ENCODE data around the gene CYP27B1. TPM values are rescaled to one million over a fixed set of nuclear protein-coding genes. Genes with fewer than 3 reads are reported as not detected.

The CYP27B1 gene
- total RNA-seq, 1 experiment from 2014 or later, result 0.07 TPM

DNA sequence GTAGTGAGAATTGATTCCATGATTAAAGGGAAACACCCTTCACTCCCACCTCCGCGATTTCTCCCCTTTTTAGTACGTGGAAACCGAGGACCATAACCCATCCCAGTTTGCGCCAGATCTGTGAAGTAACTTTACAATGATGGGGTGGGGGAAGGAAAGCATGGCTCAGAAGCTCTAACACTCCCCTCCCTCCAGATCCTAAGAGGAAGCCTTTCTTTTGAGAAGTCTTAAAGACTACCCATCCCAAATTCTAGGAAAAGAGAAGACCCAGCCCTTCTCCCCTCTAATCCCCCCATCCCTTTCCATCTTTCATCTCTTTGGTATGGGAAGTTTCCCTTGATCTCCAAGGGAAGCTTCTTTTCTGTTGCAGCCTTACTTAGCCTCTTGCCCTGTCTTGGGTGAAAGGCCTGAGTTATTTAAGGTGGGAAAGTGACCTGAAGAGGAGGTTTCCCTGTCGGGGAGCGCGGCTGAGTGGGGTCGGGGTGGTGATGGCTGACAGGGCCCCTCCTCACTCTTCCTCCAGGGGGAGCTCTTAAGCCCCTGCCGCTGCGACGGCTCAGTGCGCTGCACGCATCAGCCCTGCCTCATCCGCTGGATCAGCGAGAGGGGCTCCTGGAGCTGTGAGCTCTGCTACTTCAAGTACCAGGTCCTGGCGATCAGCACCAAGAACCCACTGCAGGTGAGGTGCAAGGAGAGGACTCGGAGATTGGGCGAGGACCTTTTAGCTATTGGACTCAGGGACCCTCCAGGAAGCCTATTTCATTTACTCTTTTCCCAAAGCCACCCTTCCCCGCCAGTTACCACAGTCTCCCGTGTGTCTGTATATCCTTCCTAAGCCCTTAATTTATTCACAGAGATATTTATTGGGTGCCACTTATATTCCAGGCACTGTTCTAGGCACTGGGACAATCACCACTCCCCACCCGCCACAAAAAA is 10.2 kb downstream of the CYP27B1 start:
- DNase-seq (ENCODE audit: low read depth), result no peak
- in situ Hi-C loops (cut with HindIII; ENCODE audit: low pct_unique_long_range_greater_than_20kb, low sequenced_read_pairs), result no loop called here

DNA sequence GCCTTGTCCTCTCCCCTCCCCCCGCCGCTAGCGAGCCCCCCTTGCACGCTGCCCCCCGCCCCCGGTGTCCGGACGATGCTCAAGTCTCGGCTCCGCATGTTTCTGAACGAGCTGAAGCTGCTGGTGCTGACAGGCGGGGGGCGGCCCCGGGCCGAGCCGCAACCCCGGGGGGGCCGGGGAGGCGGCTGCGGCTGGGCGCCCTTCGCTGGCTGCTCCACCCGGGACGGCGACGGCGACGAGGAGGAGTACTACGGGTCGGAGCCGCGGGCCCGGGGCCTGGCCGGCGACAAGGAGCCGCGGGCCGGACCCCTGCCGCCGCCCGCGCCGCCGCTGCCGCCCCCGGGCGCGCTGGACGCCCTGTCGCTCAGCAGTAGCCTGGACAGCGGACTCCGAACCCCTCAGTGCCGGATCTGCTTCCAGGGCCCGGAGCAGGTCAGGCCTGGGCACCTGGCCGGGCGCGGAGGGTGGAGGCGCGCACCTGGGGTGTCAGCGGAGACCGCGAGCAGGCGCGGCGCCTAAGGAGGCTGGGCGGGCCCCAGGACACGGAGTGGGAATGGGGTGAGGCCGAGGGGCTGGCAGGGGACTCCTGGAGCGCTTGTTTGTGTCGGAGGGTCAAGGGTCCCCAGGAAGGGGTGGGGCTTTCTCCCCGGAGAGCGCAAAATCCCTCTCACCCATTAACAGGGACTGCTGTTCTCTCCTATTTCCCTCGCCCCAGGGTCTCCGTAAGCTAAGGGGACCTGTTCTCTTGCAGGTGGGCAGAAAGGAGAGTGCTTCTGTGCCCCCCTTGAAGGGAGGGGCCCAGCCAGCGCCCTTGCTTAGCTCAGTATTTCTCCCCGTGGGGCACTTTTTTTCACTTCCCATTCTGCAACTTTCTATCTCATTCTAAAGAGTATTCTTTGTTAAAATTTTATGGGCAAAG is 11.2 kb downstream of the CYP27B1 start:
- no peak for DNase-seq (ENCODE audit: low read depth)
- in situ Hi-C loops (cut with HindIII; ENCODE audit: low pct_unique_long_range_greater_than_20kb, low sequenced_read_pairs), result no loop called here

DNA sequence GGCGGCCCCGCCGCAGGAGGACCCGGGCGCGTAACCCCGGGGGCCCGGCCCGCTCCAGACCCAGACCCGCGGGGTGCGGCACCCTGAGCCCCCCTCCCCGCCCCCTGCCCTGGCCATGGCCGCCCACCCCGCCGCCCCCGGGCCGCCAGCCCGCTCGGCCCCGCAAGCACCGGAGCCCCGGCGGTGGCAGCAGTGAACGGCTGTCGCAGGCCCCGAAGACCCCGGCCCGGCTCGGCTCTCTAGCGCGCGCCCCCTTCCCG is 11.8 kb downstream of the CYP27B1 start:
- in situ Hi-C loops (cut with HindIII; ENCODE audit: low pct_unique_long_range_greater_than_20kb, low sequenced_read_pairs), result no loop called here
- DNase-seq (ENCODE audit: low read depth), result no peak

DNA sequence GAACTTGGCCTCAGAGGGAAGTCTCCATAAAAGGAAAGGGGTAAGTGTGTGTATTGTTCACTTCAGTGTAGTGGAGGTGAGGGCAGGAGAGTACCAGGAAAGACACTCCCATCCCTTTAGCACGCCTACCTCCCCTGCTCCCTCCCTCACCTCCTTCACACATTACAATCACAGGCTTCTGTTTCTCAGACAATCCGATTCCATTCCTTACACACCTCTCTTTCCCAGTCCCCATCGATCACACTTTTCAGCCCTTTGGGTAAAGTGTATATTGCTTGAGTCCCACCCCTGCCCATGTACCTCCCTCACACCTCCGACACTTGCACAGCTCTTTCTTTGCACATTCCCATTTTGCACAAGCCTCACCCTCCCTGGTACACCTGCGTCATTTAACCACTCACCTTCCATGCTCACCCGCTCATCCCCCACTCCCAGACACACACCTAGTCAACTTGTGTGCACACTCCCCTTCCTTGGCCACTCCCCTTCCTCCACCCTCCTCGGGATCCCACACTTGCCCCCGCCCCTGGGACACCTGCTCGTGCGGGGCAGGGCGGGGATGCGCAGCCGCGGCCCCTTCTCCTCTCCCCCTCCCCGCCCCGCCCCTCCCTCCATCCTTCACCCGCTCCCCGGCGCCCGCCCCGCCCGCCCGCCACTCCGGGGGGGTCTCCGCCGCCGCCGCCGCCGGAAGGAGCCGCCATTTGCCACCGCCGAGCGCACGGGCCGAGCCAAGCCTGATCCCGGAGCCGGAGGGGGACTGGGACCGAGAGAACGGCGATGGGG is 12.3 kb downstream of the CYP27B1 start, which contains the start of gene MARCHF9:
Gene MARCHF9, plus strand, starts transcription at position 693 of the 783 bp plus-strand sequence. CDS start 426 bp downstream, outside the sequence.
- DNase-seq (ENCODE audit: low read depth), result peak; percentile 70

GRCh38 chr12:57753756-57754337 is 13.0 kb downstream of the CYP27B1 start:
- in situ Hi-C loops (cut with HindIII; ENCODE audit: low pct_unique_long_range_greater_than_20kb, low sequenced_read_pairs), result no loop called here
- DNase-seq (ENCODE audit: low read depth), result no peak

More for the DNA sequence above, 12.3 kb downstream of the CYP27B1 start, which contains the start of gene MARCHF9:
- in situ Hi-C loops (cut with HindIII; ENCODE audit: low pct_unique_long_range_greater_than_20kb, low sequenced_read_pairs), result no loop called here

DNA sequence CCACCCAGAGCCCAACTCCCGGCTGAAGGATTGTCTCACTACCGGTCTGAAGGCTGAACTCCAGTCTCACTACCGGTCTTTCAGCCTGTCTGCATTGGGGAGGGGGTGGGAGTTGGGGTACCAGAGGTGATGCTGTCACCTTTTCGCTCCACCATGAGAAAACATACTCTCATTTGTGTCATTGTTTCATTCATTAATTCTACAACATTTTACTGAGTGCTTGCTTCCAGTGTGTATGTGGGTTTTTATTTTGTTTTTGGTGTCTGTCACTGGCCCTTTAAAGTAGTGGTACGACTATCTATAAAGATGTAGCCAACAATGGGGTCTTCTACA is 14.2 kb downstream of the CYP27B1 start:
- in situ Hi-C loops (cut with HindIII; ENCODE audit: low pct_unique_long_range_greater_than_20kb, low sequenced_read_pairs), result no loop called here

GRCh38 chr12:57751788-57752667 is 14.8 kb downstream of the CYP27B1 start, which contains the start of gene CDK4:
Gene CDK4, minus strand, starts transcription at chr12:57752310. Its CDS starts 593 bp downstream, at chr12:57751717.
- DNase-seq (ENCODE audit: low read depth), result peak; percentile 100
- in situ Hi-C loops (cut with HindIII; ENCODE audit: low pct_unique_long_range_greater_than_20kb, low sequenced_read_pairs), result no loop called here

More for the DNA sequence above, 14.2 kb downstream of the CYP27B1 start:
- DNase-seq (ENCODE audit: low read depth), result no peak

DNA sequence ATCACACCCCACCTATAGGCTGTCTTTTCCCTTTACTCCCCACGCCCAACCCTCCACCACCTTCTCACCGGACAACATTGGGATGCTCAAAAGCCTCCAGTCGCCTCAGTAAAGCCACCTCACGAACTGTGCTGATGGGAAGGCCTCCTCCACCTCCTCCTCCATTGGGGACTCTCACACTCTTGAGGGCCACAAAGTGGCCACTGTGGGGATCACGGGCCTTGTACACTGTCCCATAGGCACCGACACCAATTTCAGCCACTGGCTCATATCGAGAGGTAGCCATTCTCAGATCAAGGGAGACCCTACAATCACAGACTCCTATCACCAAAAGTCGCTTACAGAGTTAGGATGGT is 15.5 kb downstream of the CYP27B1 start:
- in situ Hi-C loops (cut with HindIII; ENCODE audit: low pct_unique_long_range_greater_than_20kb, low sequenced_read_pairs), result no loop called here
- no peak for DNase-seq (ENCODE audit: low read depth)

DNA sequence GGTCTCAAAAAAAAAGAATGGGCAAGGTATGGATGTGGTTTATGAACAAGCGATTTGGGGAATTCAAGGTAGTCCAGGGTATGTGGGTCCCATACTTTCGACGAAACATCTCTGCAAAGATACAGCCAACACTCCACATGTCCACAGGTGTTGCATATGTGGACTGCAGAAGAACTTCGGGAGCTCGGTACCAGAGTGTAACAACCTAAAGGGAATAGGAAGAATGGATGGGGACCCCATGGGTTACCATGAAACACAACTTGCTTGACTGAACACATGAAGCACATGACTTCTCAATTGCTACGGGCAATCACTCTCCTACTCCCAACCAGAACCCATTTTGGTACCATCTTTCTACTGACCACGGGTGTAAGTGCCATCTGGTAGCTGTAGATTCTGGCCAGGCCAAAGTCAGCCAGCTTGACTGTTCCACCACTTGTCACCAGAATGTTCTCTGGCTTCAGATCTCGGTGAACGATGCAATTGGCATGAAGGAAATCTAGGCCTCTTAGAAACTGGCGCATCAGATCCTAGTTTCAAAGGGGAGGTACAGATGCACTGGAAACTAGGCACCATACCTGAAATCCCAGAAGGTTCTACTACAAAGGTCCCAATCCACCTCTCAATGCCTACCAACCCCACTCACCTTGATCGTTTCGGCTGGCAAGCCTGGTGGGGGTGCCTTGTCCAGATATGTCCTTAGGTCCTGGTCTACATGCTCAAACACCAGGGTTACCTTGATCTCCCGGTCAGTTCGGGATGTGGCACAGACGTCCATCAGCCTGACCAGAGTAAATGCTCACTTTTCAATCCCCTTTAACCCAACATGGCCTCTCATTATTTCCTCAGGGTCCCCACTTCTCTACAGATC is 16.1 kb downstream of the CYP27B1 start:
- no peak for DNase-seq (ENCODE audit: low read depth)
- in situ Hi-C loops (cut with HindIII; ENCODE audit: low pct_unique_long_range_greater_than_20kb, low sequenced_read_pairs), result no loop called here

- no peak for DNase-seq (ENCODE audit: low read depth)
- in situ Hi-C loops (cut with HindIII; ENCODE audit: low pct_unique_long_range_greater_than_20kb, low sequenced_read_pairs), result no loop called here
These were observed 17.8 kb downstream of the CYP27B1 start for GRCh38 chr12:57749061-57749460.

DNA sequence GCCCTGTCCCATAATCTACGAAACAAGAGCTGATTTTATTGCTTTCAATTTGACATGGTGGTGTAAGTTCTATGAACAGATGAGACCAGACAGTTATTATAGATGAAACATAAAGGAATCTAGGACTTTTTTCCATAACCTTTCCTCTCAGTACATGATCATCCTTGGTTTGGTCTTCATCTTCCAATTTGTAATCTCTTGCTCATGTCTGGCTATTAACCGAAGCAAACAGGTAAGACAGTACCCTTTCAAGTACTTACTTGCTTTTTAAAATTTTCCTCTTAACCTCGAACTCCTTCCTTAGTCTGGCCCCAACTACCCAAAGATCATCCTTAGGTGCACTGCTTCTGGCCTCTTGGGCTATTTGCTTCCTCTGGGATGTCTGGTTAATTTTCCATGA is 20.9 kb downstream of the CYP27B1 start:
- in situ Hi-C loops (cut with HindIII; ENCODE audit: low pct_unique_long_range_greater_than_20kb, low sequenced_read_pairs), result no loop called here
- DNase-seq (ENCODE audit: low read depth), result no peak

DNA sequence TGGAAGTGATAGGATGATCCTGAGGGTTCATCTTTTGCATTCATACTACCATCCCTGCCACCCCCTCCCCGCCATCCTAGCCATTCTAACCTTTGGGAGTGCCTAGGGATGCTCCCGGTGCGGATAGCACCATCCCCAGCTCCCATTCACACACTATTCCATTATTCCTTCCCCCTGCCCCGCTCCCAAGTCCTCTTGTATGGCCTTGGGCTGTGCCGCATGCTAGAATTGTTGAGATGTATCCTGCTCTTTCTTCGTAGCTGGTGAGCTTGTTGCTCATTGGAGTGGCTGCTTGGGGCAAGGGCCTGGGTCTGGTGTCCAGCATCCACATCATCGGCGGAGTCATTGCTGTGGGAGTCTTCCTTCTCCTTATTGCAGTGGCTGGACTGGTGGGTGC is 21.4 kb downstream of the CYP27B1 start:
- DNase-seq (ENCODE audit: low read depth), result no peak
- in situ Hi-C loops (cut with HindIII; ENCODE audit: low pct_unique_long_range_greater_than_20kb, low sequenced_read_pairs), result no loop called here

GRCh38 chr12:57744777-57745484 is 21.9 kb downstream of the CYP27B1 start, which contains the start of gene TSPAN31:
Gene TSPAN31, plus strand, starts transcription at chr12:57745039. Its CDS starts 116 bp downstream, at chr12:57745155.
- peak; percentile 99 for DNase-seq (ENCODE audit: low read depth)
- in situ Hi-C loops (cut with HindIII; ENCODE audit: low pct_unique_long_range_greater_than_20kb, low sequenced_read_pairs), result no loop called here

DNA sequence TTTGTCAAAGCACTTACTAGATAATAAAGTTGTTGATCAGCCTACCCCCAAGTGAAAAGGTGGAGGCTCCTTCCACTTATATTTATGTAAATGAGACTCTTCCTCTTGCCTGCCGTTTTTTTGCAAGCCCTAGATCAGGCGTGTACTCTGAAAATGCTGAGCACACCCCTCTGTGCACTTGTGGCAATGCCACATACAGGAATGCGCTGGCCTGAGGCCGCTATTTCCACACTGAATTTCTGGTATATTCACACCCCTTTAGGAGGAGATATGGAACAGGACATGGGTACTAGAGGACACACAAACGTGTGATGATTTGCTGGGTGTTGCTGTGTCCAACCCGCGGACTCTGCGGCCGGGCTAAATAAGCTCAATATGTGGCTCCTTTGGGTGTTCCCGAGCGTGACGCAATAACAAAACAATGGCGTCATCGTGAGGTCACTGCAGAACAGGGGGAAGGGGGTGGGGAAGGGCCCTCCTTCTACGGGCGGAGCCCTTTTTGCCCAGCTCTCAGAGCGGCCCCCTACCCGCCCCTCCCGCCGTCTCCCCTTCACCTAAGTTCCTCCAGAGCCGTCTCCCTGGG is 22.6 kb downstream of the CYP27B1 start:
- DNase-seq (ENCODE audit: low read depth), result no peak
- in situ Hi-C loops (cut with HindIII; ENCODE audit: low pct_unique_long_range_greater_than_20kb, low sequenced_read_pairs), result no loop called here

DNA sequence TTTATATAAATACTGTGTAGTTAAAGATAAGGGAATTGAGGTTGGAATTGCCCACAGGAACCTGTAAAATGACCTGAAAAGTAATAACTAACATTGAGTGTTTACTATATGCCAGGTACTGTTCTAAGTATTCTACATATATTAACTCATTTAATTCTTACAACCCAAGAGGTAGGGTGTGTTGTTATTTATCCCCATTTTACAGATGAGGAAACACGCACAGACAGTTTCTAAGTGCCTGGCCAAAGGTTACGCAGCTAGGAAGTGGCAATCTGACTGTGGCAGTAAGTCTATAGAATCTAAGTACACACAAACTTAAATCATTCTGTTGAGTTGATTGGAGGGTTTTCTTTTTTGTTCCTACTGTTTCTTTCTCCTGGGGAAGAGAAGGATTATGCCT is 23.1 kb downstream of the CYP27B1 start:
- DNase-seq (ENCODE audit: low read depth), result no peak
- in situ Hi-C loops (cut with HindIII; ENCODE audit: low pct_unique_long_range_greater_than_20kb, low sequenced_read_pairs), result no loop called here

Measured in Caki2 (cell line).